ENCODE data around the gene TSPAN19. TPM values are rescaled to one million over a fixed set of nuclear protein-coding genes. Genes with fewer than 3 reads are reported as not detected.

Gene TSPAN19
- polyA plus RNA-seq, 1 of the 3 experiments (the other 2 are of a cell fraction): 0.05 TPM

DNA sequence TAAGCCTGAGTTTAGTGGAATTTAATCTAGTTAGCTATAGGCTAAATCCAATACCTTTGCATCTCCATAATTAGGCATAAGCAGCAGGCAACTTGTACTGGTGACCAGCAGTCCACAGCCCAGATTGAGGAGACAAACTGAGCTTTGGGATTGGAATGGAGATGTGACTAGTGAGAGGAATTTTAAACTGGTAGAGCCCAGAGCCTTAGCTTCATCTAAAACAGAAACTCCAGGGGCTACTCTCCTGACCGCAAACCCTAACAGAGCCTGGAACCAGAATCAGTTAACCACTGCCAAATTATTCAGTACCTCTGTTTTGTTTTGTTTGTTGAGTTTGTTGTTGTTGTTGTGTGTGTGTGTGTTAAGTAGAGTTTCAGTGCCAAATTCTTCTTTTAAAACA, 53.2 kb downstream of the TSPAN19 start:
- Histone ChIP-seq H3K27ac (ENCODE audit: low read depth in 2 of 2, low read length in 1 of 2) (no peak overlapping the region), H3F3A (replicated peaks; ENCODE audit: insufficient read depth) (peaks cover 1% of the 10 kb centered on the region), H3K4me2 (no peak overlapping the region), H3K9me3 (no peaks in the 10 kb centered on the region), H3K4me3 (ENCODE audit: low read depth in 2 of 2, low read length in 1 of 2) (no peak overlapping the region), H3K9ac (no peak overlapping the region), H3K36me3 (replicated peaks in 1 of 2; ENCODE audit: control insufficient read depth in 1 of 2, insufficient read depth in 2 of 2, low read length in 1 of 2) (no peaks in the 10 kb centered on the region), H3K27me3 (ENCODE audit: insufficient read depth) (no peaks in the 10 kb centered on the region), H3K9me2 (no peaks in the 10 kb centered on the region), H2AFZ (ENCODE audit: low read depth) (no peak overlapping the region), H4K20me1 (ENCODE audit: insufficient read depth) (no peaks in the 10 kb centered on the region), H3K79me2 (ENCODE audit: insufficient read depth) (no peaks in the 10 kb centered on the region), H3K4me1 (ENCODE audit: control insufficient read depth in 1 of 2, insufficient read depth in 2 of 2, low read depth in 1 of 2, low read length in 1 of 2) (no peaks in the 10 kb centered on the region)
- TF ChIP-seq, protein P1, sequence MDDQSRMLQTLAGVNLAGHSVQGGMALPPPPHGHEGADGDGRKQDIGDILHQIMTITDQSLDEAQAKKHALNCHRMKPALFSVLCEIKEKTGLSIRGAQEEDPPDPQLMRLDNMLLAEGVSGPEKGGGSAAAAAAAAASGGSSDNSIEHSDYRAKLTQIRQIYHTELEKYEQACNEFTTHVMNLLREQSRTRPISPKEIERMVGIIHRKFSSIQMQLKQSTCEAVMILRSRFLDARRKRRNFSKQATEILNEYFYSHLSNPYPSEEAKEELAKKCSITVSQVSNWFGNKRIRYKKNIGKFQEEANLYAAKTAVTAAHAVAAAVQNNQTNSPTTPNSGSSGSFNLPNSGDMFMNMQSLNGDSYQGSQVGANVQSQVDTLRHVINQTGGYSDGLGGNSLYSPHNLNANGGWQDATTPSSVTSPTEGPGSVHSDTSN (IDR thresholded peaks at IDR 0.05): no peak
- TF ChIP-seq GATA2 (CRISPR knock-in tag; IDR thresholded peaks at IDR 0.05): no peak
- no peak for TF ChIP-seq EP300 (IDR thresholded peaks at IDR 0.05; ENCODE audit: borderline replicate concordance in 1 of 2, low read depth in 1 of 2, low read length in 1 of 2)
- TF ChIP-seq TEAD4 (IDR thresholded peaks at IDR 0.05; ENCODE audit: borderline replicate concordance, insufficient read depth): no peak
- no peak for TF ChIP-seq NFIC (IDR thresholded peaks at IDR 0.05; ENCODE audit: borderline replicate concordance)
- TF ChIP-seq SMC3 (IDR thresholded peaks at IDR 0.05; ENCODE audit: low read depth, low read length): no peak
- no peak for TF ChIP-seq FOXM1 (IDR thresholded peaks at IDR 0.05; ENCODE audit: low read depth)
- no peak for TF ChIP-seq TCF12 (IDR thresholded peaks at IDR 0.05)
- TF ChIP-seq MXI1 (IDR thresholded peaks at IDR 0.05; ENCODE audit: low read depth, low read length): no peak
- no peak for TF ChIP-seq GABPA (IDR thresholded peaks at IDR 0.05; ENCODE audit: low read depth)
- no peak for DNase-seq
- POLR2A ChIA-PET: no interaction called here
- WGBS (ENCODE audit: low lambda C conversion rate): 89% methylated on average over 1 of the region's 1 CpG
- CTCF ChIA-PET: interaction anchor here (1.3 kb wide), 1 partner anchor 47 kb away, joined by 3 read pairs; no protein-coding TSS in a partner anchor

DNA sequence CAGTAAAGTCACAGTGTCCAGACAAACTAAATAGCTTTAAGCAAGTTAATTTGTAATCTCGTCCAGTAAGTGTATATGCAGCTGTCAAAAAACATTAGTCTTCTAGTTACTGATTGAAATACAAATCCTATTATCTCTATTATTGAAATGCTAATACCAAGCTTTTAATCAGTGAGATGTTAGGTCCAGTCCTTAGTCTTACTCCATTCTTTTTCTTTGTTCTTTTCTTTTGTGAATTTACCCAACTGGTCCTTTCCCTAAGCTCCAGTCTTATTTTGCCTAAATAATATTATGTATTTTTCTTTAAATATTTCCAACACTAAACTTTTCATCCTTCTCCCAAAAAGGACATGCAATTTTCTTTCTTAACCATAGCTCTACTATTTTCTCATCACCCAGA, 57.2 kb downstream of the TSPAN19 start:
- 24% methylated on average over 1 of the region's 1 CpG for WGBS (ENCODE audit: low lambda C conversion rate)
- CTCF ChIA-PET: interaction anchor here (2.2 kb wide), 1 partner anchor 104 kb away, joined by 7 read pairs; no protein-coding TSS in a partner anchor

More for the DNA sequence above, 57.2 kb downstream of the TSPAN19 start:
- H3K9me3 ChIP-seq: no peaks in the 10 kb centered on the region
- no peak overlapping the region for H3K27ac ChIP-seq (ENCODE audit: low read depth in 2 of 2, low read length in 1 of 2)
- H3K27me3 ChIP-seq (ENCODE audit: insufficient read depth): no peaks in the 10 kb centered on the region
- H3K9me2 ChIP-seq: no peaks in the 10 kb centered on the region
- H3K4me3 ChIP-seq (ENCODE audit: low read depth in 2 of 2, low read length in 1 of 2): no peak overlapping the region
- H3K36me3 ChIP-seq (replicated peaks in 1 of 2; ENCODE audit: control insufficient read depth in 1 of 2, insufficient read depth in 2 of 2, low read length in 1 of 2): no peaks in the 10 kb centered on the region
- no peak overlapping the region for H2AFZ ChIP-seq (ENCODE audit: low read depth)
- H3K4me1 ChIP-seq (ENCODE audit: control insufficient read depth in 1 of 2, insufficient read depth in 2 of 2, low read depth in 1 of 2, low read length in 1 of 2): no peaks in the 10 kb centered on the region
- no peaks in the 10 kb centered on the region for H4K20me1 ChIP-seq (ENCODE audit: insufficient read depth)
- H3F3A ChIP-seq (replicated peaks; ENCODE audit: insufficient read depth): peaks cover 2% of the 10 kb centered on the region
- no peak for TF ChIP-seq GATA2 (CRISPR knock-in tag; IDR thresholded peaks at IDR 0.05)
- TF ChIP-seq, protein P2, sequence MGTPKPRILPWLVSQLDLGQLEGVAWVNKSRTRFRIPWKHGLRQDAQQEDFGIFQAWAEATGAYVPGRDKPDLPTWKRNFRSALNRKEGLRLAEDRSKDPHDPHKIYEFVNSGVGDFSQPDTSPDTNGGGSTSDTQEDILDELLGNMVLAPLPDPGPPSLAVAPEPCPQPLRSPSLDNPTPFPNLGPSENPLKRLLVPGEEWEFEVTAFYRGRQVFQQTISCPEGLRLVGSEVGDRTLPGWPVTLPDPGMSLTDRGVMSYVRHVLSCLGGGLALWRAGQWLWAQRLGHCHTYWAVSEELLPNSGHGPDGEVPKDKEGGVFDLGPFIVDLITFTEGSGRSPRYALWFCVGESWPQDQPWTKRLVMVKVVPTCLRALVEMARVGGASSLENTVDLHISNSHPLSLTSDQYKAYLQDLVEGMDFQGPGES (IDR thresholded peaks at IDR 0.05; ENCODE audit: low read depth, low read length): no peak
- TF ChIP-seq MXI1 (IDR thresholded peaks at IDR 0.05; ENCODE audit: low read depth, low read length): no peak
- no peak for TF ChIP-seq EZH2phosphoT487 (IDR thresholded peaks at IDR 0.05; ENCODE audit: borderline replicate concordance, low read depth)
- TF ChIP-seq, protein P3, sequence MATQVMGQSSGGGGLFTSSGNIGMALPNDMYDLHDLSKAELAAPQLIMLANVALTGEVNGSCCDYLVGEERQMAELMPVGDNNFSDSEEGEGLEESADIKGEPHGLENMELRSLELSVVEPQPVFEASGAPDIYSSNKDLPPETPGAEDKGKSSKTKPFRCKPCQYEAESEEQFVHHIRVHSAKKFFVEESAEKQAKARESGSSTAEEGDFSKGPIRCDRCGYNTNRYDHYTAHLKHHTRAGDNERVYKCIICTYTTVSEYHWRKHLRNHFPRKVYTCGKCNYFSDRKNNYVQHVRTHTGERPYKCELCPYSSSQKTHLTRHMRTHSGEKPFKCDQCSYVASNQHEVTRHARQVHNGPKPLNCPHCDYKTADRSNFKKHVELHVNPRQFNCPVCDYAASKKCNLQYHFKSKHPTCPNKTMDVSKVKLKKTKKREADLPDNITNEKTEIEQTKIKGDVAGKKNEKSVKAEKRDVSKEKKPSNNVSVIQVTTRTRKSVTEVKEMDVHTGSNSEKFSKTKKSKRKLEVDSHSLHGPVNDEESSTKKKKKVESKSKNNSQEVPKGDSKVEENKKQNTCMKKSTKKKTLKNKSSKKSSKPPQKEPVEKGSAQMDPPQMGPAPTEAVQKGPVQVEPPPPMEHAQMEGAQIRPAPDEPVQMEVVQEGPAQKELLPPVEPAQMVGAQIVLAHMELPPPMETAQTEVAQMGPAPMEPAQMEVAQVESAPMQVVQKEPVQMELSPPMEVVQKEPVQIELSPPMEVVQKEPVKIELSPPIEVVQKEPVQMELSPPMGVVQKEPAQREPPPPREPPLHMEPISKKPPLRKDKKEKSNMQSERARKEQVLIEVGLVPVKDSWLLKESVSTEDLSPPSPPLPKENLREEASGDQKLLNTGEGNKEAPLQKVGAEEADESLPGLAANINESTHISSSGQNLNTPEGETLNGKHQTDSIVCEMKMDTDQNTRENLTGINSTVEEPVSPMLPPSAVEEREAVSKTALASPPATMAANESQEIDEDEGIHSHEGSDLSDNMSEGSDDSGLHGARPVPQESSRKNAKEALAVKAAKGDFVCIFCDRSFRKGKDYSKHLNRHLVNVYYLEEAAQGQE (IDR thresholded peaks at IDR 0.05; ENCODE audit: low read depth, low read length): no peak
- TF ChIP-seq NFIC (IDR thresholded peaks at IDR 0.05; ENCODE audit: borderline replicate concordance): no peak
- no peak for TF ChIP-seq FOSL2 (IDR thresholded peaks at IDR 0.05; ENCODE audit: borderline replicate concordance, low read depth)
- TF ChIP-seq GABPA (IDR thresholded peaks at IDR 0.05; ENCODE audit: low read depth): no peak
- TF ChIP-seq TCF12 (IDR thresholded peaks at IDR 0.05): no peak
- TF ChIP-seq, protein P4, sequence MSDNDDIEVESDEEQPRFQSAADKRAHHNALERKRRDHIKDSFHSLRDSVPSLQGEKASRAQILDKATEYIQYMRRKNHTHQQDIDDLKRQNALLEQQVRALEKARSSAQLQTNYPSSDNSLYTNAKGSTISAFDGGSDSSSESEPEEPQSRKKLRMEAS (IDR thresholded peaks at IDR 0.05; ENCODE audit: low read depth): no peak
- no peak for TF ChIP-seq RAD21 (IDR thresholded peaks at IDR 0.05; ENCODE audit: low read length)
- no peak for TF ChIP-seq TEAD4 (IDR thresholded peaks at IDR 0.05; ENCODE audit: borderline replicate concordance, insufficient read depth)
- TF ChIP-seq FOXJ3 (CRISPR knock-in tag; IDR thresholded peaks at IDR 0.05): no peak
- no peak for TF ChIP-seq CHD2 (IDR thresholded peaks at IDR 0.05; ENCODE audit: low read length, partially characterized antibody)
- TF ChIP-seq MEF2A (IDR thresholded peaks at IDR 0.05; ENCODE audit: borderline replicate concordance, low read depth): no peak
- no peak for TF ChIP-seq TAF1 (IDR thresholded peaks at IDR 0.05; ENCODE audit: borderline replicate concordance, low read depth, low read length)
- H3K79me2 ChIP-seq (ENCODE audit: insufficient read depth): no peaks in the 10 kb centered on the region
- no peak overlapping the region for H3K4me2 ChIP-seq
- no peak overlapping the region for H3K9ac ChIP-seq
- no peak for DNase-seq
- POLR2A ChIA-PET: no interaction called here

Data from SK-N-SH (cell line).